Spleen (tissue), 7 donors: ENCODE data around the gene KCTD8.
"Not testable (repeated sequence)": the region's sequence is repeated elsewhere in the genome, so short reads cannot be mapped to it uniquely, and the experiment has no call there.

ENCODE experiments used
- CTCF ChIP-seq, 11 experiments: fragments of 200-600 bp in 7 of 11; fragments of 450-650 bp in 4 of 11; sonication (generic) in 4 of 11; IDR thresholded peaks in 8 of 11; conservative IDR thresholded peaks in 3 of 11; 1 replicate in 7 of 11; 2 replicates in 4 of 11; pipeline versions ENCODE4 v1.4.0 to v1.8.0; 2016 to 2021; ENCODE audit warnings: antibody characterized with exemption in 11 of 11, inconsistent platforms in 4 of 11, mild to moderate bottlenecking in 1 of 11
- POLR2A ChIP-seq, 3 donors: fragments of 450-650 bp; IDR thresholded peaks; one replicate each; pipeline ENCODE4 v1.5.1; 2017; ENCODE audit warnings: antibody characterized with exemption in 3 of 3, mild to moderate bottlenecking in 1 of 3
- POLR2AphosphoS5 ChIP-seq, 3 donors: sonication (generic); formaldehyde crosslinking; IDR thresholded peaks; one replicate each; pipeline ENCODE4 v1.5.1; 2017; ENCODE audit warnings: antibody characterized with exemption in 3 of 3
- donor health status: DM: no; HTN: no; CAD: no; lungs with moderate emphysema.
- donor health status: DM: no; HTN: no; CAD: no.
- donor health status: DM: no; HTN: no; CAD: no.

GRCh38 chr4:44167766-44168165 lies 280.8 kb downstream of the KCTD8 start:
- not testable (repeated sequence) for TF ChIP-seq CTCF (IDR thresholded peaks at IDR 0.05 in 8 of 11, conservative IDR thresholded peaks at IDR 0.05 in 3 of 11); POLR2AphosphoS5 (IDR thresholded peaks at IDR 0.05); POLR2A (IDR thresholded peaks at IDR 0.05)
